Thyroid gland (tissue), 4 donors: Measurements from ENCODE around the gene LIX1L. TPM values are rescaled to one million over a fixed set of nuclear protein-coding genes. Genes with fewer than 3 reads are reported as not detected.
A peak's percentile ranks its signal among the peaks of the same experiment; 100 is the strongest.

ENCODE experiments used
- DNase-seq, 2 donors: peaks; one replicate each; pipeline ENCODE4 v3.0.0-alpha.2; 2019
- H3K27ac ChIP-seq, 3 donors: fragments of 200-600 bp; sonication (generic); 1 replicate in 2 of 3; 2 replicates in 1 of 3; pipeline ENCODE4 v1.5.1; 2016 to 2019; ENCODE audit warnings: mild to moderate bottlenecking in 1 of 3, moderate library complexity in 1 of 3
- H3K27me3 ChIP-seq: fragments of 200-600 bp; sonication (generic); one replicate; pipeline ENCODE4 v1.5.1; 2019
- H3K36me3 ChIP-seq, 2 donors: fragments of 200-600 bp; sonication (generic); one replicate each; pipeline ENCODE4 v1.5.1; 2016 to 2019
- H3K4me1 ChIP-seq, 2 donors: fragments of 200-600 bp; sonication (generic); one replicate each; pipeline ENCODE4 v1.5.1; 2017 to 2019
- H3K4me3 ChIP-seq, 3 donors: fragments of 200-600 bp; sonication (generic); replicated peaks in 1 of 3; 1 replicate in 2 of 3; 2 replicates in 1 of 3; pipeline ENCODE4 v1.5.1; 2016; ENCODE audit warnings: mild to moderate bottlenecking in 1 of 3
- H3K9me3 ChIP-seq: fragments of 200-600 bp; sonication (generic); one replicate; pipeline ENCODE4 v1.5.1; 2017
- POLR2A ChIP-seq, 2 donors: fragments of 450-650 bp; IDR thresholded peaks; one replicate each; pipeline ENCODE4 v1.6.1; 2017; ENCODE audit warnings: antibody characterized with exemption in 2 of 2, mild to moderate bottlenecking in 2 of 2, moderate library complexity in 1 of 2
- WGBS, 2 donors: methylation state at CpG; one replicate each; pipeline ENCODE4 v1.1.5; 2017; 5-methylcytosine and 5-hydroxymethylcytosine counted together
- intact Hi-C: fragments of 100-400 bp; cut with DNase I; formaldehyde crosslinking; loops from one replicate; pipeline ENCODE4 v1.15.1; 2023
- total RNA-seq, 4 donors: library from RNA; depleted of rRNA; stranded (reverse); fragments of >200 nt; gene quantifications; one replicate each; pipeline ENCODE4 v1.2.3, GENCODE V29; 2016
- TF ChIP-seq, protein P1 (sequence below), 6 experiments: fragments of 200-600 bp in 3 of 6; fragments of 450-650 bp in 3 of 6; sonication (generic) in 3 of 6; IDR thresholded peaks; one replicate each; pipeline ENCODE4 v1.5.1; 2016 to 2019; ENCODE audit warnings: antibody characterized with exemption in 6 of 6, mild to moderate bottlenecking in 2 of 6, inconsistent platforms in 1 of 6, moderate library complexity in 1 of 6

The LIX1L gene
- total RNA-seq, 4 donors from 2014 or later: 18.7 to 26.9 (median 20.3) TPM

DNA sequence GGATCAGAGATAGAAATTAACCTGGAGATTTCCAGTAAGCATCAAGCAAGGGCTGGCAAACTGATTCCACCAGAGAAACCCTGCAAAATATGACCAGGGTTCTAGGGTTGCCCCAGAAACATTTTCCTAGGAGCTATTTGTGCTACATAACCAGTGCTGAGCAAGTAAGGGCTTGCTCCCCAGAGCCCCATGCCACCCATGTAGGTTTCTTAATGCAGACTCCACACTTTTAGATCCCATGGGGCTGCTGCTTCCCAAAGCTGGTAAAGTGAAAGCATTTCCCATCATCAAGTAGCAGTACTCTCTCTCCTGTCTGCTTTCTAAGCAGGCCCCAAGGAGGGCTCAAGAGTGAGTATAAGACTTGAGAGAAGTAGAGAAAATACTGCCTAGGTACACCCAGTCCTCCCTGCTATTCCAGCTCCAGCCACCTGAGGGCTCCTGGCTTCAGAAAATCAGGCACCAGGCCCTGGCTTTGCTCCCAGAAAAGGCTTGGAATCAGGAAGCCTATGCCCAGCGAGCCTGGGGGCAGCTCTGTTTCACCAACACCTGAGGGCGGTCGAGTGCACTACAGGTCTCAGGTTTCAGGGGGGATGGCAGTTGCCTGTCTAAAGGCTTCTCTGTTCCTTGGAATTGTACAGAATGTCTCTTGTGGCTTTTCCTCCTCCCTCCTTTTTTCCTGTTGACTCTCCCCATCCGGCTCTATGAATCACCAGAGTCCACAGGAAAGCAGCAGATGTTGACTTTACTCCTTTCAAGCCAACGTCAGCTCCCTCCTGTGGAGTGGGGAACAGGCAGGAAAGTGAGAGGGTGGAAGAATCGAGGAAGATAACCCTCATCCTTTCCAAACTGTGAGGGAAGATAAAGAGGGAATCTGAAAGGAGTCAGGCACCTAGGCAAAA lies 66.0 kb downstream of the LIX1L start:
- Histone ChIP-seq H3K36me3 (no peaks in the 10 kb centered on the region), H3K9me3 (no peaks in the 10 kb centered on the region), H3K4me1 (peaks cover 11 to 24% of the 10 kb centered on the region in 2 donors), H3K4me3 (no peak overlapping the region), H3K27ac (peak overlapping the region; percentile 75 to 96 (median 91)), H3K27me3 (no peaks in the 10 kb centered on the region)
- intact Hi-C loops: loop anchor here (5.0 kb wide), 1 partner anchor 120 kb away; no protein-coding TSS in a partner anchor
- TF ChIP-seq, protein P1, sequence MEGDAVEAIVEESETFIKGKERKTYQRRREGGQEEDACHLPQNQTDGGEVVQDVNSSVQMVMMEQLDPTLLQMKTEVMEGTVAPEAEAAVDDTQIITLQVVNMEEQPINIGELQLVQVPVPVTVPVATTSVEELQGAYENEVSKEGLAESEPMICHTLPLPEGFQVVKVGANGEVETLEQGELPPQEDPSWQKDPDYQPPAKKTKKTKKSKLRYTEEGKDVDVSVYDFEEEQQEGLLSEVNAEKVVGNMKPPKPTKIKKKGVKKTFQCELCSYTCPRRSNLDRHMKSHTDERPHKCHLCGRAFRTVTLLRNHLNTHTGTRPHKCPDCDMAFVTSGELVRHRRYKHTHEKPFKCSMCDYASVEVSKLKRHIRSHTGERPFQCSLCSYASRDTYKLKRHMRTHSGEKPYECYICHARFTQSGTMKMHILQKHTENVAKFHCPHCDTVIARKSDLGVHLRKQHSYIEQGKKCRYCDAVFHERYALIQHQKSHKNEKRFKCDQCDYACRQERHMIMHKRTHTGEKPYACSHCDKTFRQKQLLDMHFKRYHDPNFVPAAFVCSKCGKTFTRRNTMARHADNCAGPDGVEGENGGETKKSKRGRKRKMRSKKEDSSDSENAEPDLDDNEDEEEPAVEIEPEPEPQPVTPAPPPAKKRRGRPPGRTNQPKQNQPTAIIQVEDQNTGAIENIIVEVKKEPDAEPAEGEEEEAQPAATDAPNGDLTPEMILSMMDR (IDR thresholded peaks at IDR 0.05): peak; percentile 87 to 99 (median 97)
- peak in 1 of 2 donors; percentile 71 for TF ChIP-seq POLR2A (IDR thresholded peaks at IDR 0.05)
- peak; percentile 100 for DNase-seq
- WGBS, 2 donors: 1 to 2% methylated on average over 6 of the region's 6 CpGs

GRCh38 chr1:145891143-145891542 lies 66.7 kb downstream of the LIX1L start:
- intact Hi-C loops: loop anchor here (5.0 kb wide), 1 partner anchor 121 kb away; no protein-coding TSS in a partner anchor
- 7 to 12% methylated on average over 1 of the region's 1 CpG for WGBS, 2 donors
- TF ChIP-seq POLR2A (IDR thresholded peaks at IDR 0.05): no peak
- TF ChIP-seq, protein P1 (IDR thresholded peaks at IDR 0.05): no peak
- H3K27ac ChIP-seq: peak overlapping the region; percentile 75 to 96 (median 91)
- H3K4me3 ChIP-seq: no peak overlapping the region
- H3K9me3 ChIP-seq: no peaks in the 10 kb centered on the region
- no peaks in the 10 kb centered on the region for H3K27me3 ChIP-seq
- DNase-seq: peak in 1 of 2 donors; percentile 25
- peaks cover 11 to 24% of the 10 kb centered on the region in 2 donors for H3K4me1 ChIP-seq
- H3K36me3 ChIP-seq: no peaks in the 10 kb centered on the region

DNA sequence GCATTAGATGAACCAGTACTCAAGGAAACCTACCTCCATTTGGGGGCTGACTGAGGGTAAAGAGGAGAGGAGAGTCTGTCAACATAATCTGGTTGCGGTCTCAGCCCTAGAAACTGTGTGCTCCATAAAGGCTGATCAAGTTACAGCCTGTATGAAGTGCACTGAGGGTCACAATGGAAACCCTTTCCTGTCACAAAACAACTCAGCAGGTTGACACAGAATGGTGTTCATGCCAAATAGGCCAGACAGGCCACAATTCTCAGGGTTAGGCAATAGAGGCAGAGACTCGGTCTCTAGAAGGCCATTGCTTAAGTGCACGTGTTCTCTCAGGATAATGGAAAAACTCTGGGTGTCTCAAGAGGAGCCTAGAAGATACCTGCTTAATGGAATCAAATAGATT lies 68.1 kb downstream of the LIX1L start:
- no peak for DNase-seq
- no peaks in the 10 kb centered on the region for H3K36me3 ChIP-seq
- peaks cover 15 to 30% of the 10 kb centered on the region in 2 donors for H3K4me1 ChIP-seq
- no peak for TF ChIP-seq POLR2A (IDR thresholded peaks at IDR 0.05)
- TF ChIP-seq, protein P1 (IDR thresholded peaks at IDR 0.05): no peak
- no peak overlapping the region for H3K27ac ChIP-seq
- intact Hi-C loops: loop anchor here (5.0 kb wide), 1 partner anchor 123 kb away; no protein-coding TSS in a partner anchor
- H3K27me3 ChIP-seq: no peaks in the 10 kb centered on the region
- no peak overlapping the region for H3K4me3 ChIP-seq
- H3K9me3 ChIP-seq: no peaks in the 10 kb centered on the region
- WGBS, 2 donors: 90 to 94% methylated on average over 3 of the region's 3 CpGs

GRCh38 chr1:145887631-145888030 lies 70.2 kb downstream of the LIX1L start:
- no peak for DNase-seq
- Histone ChIP-seq H3K9me3 (no peaks in the 10 kb centered on the region), H3K4me3 (no peak overlapping the region), H3K27ac (no peak overlapping the region), H3K36me3 (no peaks in the 10 kb centered on the region), H3K4me1 (peaks cover 9 to 26% of the 10 kb centered on the region in 2 donors), H3K27me3 (no peaks in the 10 kb centered on the region)
- WGBS, 2 donors: 63 to 74% methylated on average over 5 of the region's 5 CpGs
- no peak for TF ChIP-seq POLR2A (IDR thresholded peaks at IDR 0.05)
- TF ChIP-seq, protein P1 (IDR thresholded peaks at IDR 0.05): no peak
- intact Hi-C loops: no loop called here

DNA sequence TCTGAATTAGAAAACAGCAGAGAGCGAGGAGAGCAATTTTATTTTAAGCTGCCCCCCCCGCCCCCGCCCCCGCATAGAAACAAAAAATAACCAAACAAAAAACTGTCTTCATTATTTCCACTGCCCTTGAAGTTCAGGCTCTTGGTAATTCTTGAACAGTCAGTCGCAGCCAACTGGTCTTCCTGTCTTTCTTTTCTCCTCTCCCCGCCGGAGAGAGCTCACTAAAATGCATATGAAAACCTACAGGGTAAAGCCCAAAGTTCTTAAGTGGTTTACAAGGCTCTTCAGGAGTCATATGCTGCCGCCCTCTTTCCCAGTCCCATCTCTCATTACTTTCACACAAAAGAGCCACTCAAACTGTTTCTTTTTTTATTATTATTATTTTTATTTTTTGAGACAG lies 71.0 kb downstream of the LIX1L start:
- DNase-seq: no peak
- Histone ChIP-seq H3K9me3 (no peaks in the 10 kb centered on the region), H3K27me3 (no peaks in the 10 kb centered on the region), H3K36me3 (no peaks in the 10 kb centered on the region), H3K4me1 (peaks cover 3 to 19% of the 10 kb centered on the region in 2 donors), H3K27ac (no peak overlapping the region), H3K4me3 (no peak overlapping the region)
- intact Hi-C loops: no loop called here
- TF ChIP-seq, protein P1 (IDR thresholded peaks at IDR 0.05): no peak
- TF ChIP-seq POLR2A (IDR thresholded peaks at IDR 0.05): no peak
- WGBS, 2 donors: 43 to 44% methylated on average over 8 of the region's 8 CpGs
